ENCODE data around the gene RARB.

DNA sequence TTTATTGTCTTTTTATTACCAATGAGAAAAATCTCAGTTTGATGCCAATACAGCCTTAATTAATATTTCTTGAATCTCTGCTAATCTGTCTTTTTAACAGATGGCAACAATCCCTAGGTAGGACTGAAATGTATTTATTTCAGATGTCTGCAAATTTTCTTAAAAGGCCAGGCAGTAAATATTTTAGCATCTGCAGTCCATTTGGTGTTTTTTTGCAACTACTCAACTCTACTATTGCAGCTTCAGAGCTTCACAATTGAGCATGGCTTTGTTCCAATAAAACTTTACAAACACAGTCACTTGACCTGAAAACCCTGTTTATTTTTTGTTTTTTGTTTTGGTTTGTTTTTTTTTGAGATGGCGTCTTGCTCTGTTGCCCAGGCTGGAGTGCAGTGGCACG, 82.7 kb downstream of the RARB start:
- TF ChIP-seq EZH2 (IDR thresholded peaks at IDR 0.05; ENCODE audit: borderline replicate concordance, low read length): no peak
- TF ChIP-seq, protein P1, sequence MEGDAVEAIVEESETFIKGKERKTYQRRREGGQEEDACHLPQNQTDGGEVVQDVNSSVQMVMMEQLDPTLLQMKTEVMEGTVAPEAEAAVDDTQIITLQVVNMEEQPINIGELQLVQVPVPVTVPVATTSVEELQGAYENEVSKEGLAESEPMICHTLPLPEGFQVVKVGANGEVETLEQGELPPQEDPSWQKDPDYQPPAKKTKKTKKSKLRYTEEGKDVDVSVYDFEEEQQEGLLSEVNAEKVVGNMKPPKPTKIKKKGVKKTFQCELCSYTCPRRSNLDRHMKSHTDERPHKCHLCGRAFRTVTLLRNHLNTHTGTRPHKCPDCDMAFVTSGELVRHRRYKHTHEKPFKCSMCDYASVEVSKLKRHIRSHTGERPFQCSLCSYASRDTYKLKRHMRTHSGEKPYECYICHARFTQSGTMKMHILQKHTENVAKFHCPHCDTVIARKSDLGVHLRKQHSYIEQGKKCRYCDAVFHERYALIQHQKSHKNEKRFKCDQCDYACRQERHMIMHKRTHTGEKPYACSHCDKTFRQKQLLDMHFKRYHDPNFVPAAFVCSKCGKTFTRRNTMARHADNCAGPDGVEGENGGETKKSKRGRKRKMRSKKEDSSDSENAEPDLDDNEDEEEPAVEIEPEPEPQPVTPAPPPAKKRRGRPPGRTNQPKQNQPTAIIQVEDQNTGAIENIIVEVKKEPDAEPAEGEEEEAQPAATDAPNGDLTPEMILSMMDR (IDR thresholded peaks at IDR 0.05; ENCODE audit: low read length): no peak
